HG03039 (cell line): Measurements from ENCODE around the gene TOR1A.
A peak's percentile ranks its signal among the peaks of the same experiment; 100 is the strongest.
"Not testable (repeated sequence)": the region's sequence is repeated elsewhere in the genome, so short reads cannot be mapped to it uniquely, and the experiment has no call there.

ENCODE experiments used
- ATAC-seq: cut with Tn5 transposase; IDR thresholded peaks from one replicate; pipeline ENCODE4 v1.9.1; 2021; ENCODE audit warnings: mild to moderate bottlenecking, moderate library complexity; ENCODE audit not compliant: unreplicated experiment

TOR1A gene

GRCh38 chr9:129822898-129823541 lies 916 bp downstream of the TOR1A start:
- no peak for ATAC-seq

- no peak for ATAC-seq
Measured at GRCh38 chr9:129816501-129817435, 7.2 kb downstream of the TOR1A start.

GRCh38 chr9:129815278-129815677 lies 8.7 kb downstream of the TOR1A start:
- ATAC-seq = no peak

GRCh38 chr9:129814432-129815223 lies 9.3 kb downstream of the TOR1A start:
- ATAC-seq = no peak

- no peak for ATAC-seq
Measured at GRCh38 chr9:129813661-129814060, 10.3 kb downstream of the TOR1A start.

GRCh38 chr9:129812385-129812784 lies 11.6 kb downstream of the TOR1A start:
- no peak for ATAC-seq

GRCh38 chr9:129811967-129812363 lies 12.0 kb downstream of the TOR1A start:
- no peak for ATAC-seq

- no peak for ATAC-seq
Measured at GRCh38 chr9:129810788-129811187, 13.1 kb downstream of the TOR1A start.

GRCh38 chr9:129810116-129810515 lies 13.8 kb downstream of the TOR1A start:
- no peak for ATAC-seq

- ATAC-seq = no peak
Measured at GRCh38 chr9:129809346-129809745, 14.6 kb downstream of the TOR1A start.

- no peak for ATAC-seq
Measured at GRCh38 chr9:129806061-129806460, 17.9 kb downstream of the TOR1A start.

GRCh38 chr9:129803676-129804060 lies 20.3 kb downstream of the TOR1A start:
- no peak for ATAC-seq

- ATAC-seq = peak; percentile 81
Measured at GRCh38 chr9:129802833-129803675, 20.9 kb downstream of the TOR1A start, which contains the start of gene TOR1B. Gene TOR1B, plus strand, starts transcription at chr9:129803184. Its CDS starts 29 bp downstream, at chr9:129803213.

GRCh38 chr9:129801504-129801903 lies 22.4 kb downstream of the TOR1A start:
- ATAC-seq = no peak

GRCh38 chr9:129798973-129799372 lies 25.0 kb downstream of the TOR1A start:
- no peak for ATAC-seq

GRCh38 chr9:129796029-129796428 lies 27.9 kb downstream of the TOR1A start:
- not testable (repeated sequence) for ATAC-seq

GRCh38 chr9:129794549-129794948 lies 29.4 kb downstream of the TOR1A start:
- no peak for ATAC-seq

GRCh38 chr9:129786481-129786880 lies 37.5 kb downstream of the TOR1A start:
- ATAC-seq = no peak

GRCh38 chr9:129785866-129786265 lies 38.1 kb downstream of the TOR1A start:
- ATAC-seq = no peak

- ATAC-seq = not testable (repeated sequence)
Measured at GRCh38 chr9:129784970-129785369, 39.0 kb downstream of the TOR1A start.
